ENCODE data around the gene CBL.
A peak's percentile ranks its signal among the peaks of the same experiment; 100 is the strongest.
"Not testable (repeated sequence)": the region's sequence is repeated elsewhere in the genome, so short reads cannot be mapped to it uniquely, and the experiment has no call there.

Gene CBL

DNA sequence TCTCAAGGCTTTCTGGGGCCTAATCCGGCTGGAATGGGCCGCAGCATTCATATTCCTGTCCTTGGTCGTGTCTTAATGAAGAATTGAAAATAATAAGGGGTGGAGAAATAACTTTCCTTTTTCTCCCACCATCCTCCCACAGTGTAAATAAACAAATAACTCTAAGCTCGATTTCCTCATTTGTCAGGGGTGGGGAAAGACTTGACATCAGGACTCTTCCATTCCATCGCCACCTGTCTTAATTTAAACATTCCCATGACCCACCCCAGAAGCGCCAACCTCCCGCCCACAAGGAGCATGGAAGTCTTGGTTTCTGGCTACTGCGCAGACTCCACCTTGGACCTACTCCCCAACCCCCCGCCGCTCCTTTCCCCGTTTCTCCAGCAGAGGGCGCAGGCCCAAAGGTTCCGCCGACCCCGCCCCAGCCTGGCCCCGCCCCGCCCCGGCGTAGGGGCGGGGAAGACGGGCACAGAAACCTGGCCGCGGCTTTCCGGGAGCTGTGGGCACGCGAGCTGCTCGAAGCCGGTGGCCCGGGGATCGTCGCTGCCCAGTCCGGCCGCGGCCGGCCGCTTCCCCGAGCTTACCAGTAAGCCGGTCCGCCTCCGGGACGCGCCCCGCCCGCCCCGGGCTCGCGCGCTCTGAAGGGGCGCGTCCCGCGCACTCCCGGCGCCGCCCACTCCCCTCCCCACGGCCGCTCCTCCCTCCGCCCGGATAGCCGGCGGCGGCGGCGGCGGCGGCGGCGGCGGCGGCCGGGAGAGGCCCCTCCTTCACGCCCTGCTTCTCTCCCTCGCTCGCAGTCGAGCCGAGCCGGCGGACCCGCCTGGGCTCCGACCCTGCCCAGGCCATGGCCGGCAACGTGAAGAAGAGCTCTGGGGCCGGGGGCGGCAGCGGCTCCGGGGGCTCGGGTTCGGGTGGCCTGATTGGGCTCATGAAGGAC lies at the start of gene CBL:
Gene CBL, plus strand, starts transcription at position 766 of the 937 bp plus-strand sequence. Its CDS starts 79 bp downstream, at position 845.
- peak; percentile 95 to 99 for DNase-seq (ENCODE audit: low read depth in 2 of 2)

DNA sequence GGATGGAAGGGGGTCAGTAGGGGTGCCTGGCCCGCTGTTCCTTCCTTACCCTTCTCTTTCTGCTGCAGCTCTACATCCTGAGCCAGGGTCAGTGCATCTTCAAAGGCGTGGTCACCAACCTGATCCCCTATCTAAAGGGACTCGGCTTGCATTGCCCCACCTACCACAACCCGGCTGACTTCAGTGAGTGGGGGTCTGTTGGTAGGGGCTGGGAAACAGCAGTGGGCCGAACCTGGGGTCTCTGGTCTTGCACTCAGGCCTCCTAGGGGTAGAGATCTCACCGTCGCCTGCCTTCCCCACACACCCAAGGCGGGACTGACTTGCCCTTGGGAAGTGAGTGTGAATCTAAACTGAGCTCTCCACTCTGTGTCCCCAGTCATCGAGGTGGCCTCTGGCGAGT lies 49.6 kb upstream of the CBL start:
- DNase-seq (ENCODE audit: low read depth in 2 of 2), result no peak

DNA sequence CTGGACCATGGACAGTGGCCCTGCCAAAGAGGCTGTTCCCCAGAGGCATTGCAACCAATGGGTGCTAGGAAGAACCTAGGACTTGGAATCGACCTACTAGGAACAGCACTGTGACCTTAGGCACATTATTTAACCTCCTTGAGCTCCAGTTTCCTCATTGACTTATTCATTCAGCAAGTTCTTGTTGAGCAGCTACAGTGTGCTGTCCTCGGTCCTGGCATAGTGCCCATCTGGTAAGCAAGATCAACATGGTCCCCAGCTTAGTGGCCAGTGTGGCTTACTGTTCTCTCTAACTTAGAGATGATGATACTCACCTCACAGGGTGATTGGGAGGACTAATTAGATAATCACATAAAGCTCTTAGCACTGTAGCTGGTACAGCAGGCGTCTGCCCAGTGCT lies 49.1 kb upstream of the CBL start:
- DNase-seq (ENCODE audit: low read depth in 2 of 2), result no peak

DNA sequence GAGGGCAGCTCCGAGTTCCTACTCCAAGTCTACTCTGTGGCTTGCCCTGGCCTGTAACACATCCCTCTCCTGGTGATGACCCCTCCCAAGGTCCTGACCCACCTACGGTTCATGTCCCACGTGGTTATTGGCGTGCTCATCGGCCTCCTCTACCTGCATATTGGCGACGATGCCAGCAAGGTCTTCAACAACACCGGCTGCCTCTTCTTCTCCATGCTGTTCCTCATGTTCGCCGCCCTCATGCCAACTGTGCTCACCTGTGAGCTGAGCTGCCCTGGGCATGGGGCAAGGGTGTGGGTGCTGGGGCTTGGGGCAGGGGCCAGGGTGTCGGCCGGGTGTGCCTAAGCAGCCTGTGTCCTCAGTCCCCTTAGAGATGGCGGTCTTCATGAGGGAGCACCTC lies 47.7 kb upstream of the CBL start:
- DNase-seq (ENCODE audit: low read depth in 2 of 2), result no peak

DNA sequence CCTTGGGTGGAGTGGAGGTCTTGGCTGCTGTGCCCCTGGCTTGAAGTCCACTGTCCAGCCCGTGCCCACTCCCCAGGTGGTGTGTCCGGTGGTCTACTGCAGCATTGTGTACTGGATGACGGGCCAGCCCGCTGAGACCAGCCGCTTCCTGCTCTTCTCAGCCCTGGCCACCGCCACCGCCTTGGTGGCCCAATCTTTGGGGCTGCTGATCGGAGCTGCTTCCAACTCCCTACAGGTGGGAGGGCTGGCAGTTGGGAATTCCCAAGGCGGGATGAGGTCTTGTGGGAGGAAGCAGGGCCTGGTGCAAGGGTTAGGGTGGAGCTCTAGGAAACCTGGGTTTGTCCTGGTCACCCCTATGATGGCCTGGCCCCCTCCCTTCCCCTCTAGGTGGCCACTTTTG lies 46.0 kb upstream of the CBL start:
- no peak for DNase-seq (ENCODE audit: low read depth in 2 of 2)

DNA sequence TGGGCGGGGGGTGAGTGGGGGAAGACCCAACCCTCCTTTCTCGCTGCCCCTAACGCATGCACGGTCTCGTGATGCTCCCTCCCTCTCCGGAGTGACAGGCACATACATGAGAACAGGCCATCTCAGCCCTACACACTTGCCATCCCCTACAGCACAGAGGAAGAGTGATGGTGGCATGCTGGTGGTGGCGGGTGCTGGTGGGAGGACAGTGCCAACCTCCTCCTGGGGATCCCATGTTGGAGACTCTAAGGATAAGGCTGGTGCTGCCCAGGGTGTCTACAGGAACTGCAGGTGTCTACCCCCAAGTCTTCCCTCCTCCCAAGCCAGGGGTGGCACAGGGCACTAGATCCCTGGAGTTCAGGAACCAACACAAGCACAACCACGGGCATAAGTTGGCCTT lies 44.3 kb upstream of the CBL start:
- DNase-seq (ENCODE audit: low read depth in 2 of 2), result no peak

DNA sequence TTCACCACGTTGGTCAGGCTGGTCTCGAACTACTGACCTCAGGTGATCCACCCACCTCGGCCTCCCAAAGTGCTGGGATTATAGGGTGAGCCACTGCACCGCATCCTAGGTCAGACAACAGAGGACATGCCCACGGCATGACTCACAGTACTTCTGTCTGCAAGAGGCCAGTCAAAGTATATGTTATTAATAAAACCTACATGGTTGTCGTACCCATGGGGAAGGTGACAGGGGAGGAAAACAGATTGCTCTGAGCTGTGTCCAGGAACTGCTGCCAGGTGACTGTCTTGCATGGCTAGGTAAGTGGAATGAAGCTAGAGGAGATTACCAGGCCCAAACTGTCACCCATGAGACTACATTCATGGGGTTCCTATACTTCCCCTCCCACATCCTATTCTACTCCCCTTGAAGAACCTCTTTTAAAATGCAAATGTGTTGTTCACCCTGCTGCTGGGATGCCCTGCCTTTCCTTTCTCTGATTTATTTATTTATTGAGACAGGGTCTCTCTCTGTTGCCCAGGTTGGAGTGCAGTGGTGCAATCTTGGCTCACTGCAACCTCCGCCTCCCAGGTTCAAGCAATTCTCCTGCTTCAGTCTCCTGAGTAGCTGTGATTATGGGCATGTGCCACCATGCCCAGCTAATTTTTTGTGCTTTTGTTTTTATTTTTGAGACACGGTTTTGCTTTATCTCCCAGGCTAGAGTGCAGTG lies 39.6 kb upstream of the CBL start:
- no peak for DNase-seq (ENCODE audit: low read depth in 2 of 2)

DNA sequence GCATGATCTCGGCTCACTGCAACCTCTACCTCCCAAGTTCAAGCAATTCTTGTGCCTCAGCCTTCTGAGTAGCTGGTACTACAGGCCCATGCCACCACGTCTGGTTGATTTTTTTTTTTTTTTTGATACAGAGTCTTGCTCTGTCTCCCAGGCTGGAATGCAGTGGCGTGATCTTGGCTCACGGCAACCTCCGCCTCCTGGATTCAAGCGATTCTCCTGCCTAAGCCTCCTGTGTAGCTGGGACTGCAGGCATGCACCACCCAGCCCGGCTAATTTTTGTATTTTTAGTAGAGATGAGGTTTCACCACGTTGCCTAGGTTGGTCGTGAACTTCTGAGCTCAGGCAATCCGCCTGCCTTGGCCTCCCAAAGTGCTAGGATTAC lies 39.1 kb upstream of the CBL start:
- not testable (repeated sequence) for DNase-seq (ENCODE audit: low read depth in 2 of 2)

DNA sequence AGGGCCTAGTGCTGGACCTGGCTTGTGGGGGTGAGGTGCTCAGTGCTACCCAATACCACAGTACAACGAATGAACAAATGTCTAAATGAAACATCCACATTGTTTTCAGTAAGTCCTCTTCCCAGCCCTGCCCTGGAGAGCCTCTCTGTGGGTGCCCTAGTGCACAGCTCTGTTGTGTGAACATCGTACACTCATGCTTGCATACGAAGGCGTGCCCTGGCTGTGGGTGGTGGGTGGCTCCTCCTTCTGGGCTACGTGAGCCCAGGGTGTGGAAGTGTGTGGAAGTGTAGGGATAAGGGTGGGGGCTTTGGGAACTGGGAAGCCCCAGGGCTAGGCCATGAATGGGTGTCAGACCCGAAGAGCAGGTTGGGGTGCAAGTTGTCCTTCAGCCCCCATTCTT lies 38.2 kb upstream of the CBL start:
- DNase-seq (ENCODE audit: low read depth in 2 of 2), result no peak

DNA sequence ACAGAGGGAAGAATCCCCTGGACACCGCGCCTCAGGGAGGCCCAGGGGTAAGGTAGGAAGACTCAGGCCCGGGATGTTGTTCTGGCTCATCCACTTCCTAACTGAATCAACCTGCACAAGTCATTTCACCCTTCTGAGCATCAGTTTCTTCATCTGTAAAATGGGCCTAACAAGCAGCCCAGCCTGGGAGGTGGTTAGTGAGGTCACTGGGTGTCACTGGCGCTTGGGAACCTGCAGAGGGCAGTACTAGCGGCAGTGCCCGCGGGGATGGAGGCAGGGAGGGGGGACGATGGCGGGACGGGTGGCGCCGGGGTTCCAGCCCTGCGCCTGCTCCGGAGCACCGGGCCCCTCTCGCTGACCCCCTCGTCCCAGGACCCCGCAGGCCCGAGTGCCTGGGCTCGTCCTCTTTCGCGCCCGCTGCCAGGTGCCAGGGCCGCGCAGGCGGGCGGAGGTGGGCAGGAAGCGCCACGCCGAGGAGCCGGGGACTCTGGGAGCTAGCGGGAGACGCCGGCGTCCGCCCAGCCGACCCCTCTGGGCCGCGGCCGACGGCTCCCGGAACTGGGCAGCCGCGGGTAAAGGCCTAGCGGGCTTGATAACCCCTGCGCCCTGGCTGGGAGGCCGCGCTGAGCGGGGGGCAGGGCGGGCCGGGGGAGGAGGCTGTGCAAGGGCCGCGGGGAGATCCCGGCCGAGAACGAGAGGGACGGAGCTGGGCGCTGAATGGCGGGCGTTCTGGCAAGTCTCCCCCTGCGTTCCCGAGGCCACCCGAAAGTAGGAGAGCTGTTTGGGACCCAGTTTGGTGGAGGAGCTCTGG lies 37.5 kb upstream of the CBL start, which contains the start of gene NLRX1:
Gene NLRX1, plus strand, starts transcription at position 255 of the 811 bp plus-strand sequence. CDS start 2,679 bp downstream, outside the sequence.
- peak; percentile 61 to 69 for DNase-seq (ENCODE audit: low read depth in 2 of 2)

DNA sequence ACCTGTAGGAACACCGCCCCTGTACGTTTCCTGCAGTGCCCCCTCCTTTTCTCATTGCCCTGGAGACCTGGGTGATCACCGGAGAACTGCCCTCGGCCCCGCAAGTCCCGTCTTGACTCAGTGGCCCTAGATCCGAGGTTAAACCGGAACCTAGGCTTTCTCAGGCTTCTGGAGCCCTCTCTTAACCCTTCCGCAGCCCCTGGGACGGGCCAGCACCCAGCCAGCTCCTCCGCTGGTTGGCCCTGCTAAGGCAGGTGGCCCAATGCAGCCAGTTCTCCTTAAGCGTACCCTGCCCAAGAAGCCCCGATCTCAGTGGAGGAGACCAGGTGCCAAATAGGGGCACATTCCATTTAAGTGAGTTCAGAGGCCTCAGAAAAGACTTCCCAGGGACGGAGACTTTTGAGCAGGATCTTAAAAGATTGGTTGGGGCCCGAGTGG lies 36.8 kb upstream of the CBL start:
- DNase-seq (ENCODE audit: low read depth in 2 of 2), result no peak

DNA sequence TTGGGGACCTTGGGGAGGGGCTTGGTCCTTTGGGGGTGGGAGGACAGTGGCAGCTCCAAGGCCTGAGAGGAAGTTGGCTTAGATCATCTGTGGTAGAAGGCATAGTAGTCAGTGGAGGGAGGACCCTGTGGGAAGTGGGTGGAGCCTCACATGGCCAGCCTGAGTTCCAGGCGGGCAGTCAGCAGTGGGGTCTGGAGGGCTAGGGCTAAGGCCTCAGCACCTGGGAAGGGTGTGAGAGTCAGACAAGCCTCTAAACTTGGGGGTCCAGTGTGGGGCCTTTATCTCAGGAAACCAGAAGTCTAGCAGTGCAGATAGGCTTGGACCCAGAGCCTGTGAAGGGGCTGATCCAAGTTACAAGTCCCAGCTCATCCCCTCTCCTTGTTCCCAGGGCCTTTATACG lies 33.6 kb upstream of the CBL start:
- DNase-seq (ENCODE audit: low read depth in 2 of 2), result no peak

DNA sequence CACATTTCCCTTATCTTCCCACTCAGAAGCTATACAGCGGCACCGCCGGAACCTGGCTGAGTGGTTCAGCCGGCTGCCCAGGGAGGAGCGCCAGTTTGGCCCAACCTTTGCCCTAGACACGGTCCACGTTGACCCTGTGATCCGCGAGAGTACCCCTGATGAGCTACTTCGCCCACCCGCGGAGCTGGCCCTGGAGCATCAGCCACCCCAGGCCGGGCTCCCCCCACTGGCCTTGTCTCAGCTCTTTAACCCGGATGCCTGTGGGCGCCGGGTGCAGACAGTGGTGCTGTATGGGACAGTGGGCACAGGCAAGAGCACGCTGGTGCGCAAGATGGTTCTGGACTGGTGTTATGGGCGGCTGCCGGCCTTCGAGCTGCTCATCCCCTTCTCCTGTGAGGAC lies 32.7 kb upstream of the CBL start:
- DNase-seq (ENCODE audit: low read depth in 2 of 2), result no peak

DNA sequence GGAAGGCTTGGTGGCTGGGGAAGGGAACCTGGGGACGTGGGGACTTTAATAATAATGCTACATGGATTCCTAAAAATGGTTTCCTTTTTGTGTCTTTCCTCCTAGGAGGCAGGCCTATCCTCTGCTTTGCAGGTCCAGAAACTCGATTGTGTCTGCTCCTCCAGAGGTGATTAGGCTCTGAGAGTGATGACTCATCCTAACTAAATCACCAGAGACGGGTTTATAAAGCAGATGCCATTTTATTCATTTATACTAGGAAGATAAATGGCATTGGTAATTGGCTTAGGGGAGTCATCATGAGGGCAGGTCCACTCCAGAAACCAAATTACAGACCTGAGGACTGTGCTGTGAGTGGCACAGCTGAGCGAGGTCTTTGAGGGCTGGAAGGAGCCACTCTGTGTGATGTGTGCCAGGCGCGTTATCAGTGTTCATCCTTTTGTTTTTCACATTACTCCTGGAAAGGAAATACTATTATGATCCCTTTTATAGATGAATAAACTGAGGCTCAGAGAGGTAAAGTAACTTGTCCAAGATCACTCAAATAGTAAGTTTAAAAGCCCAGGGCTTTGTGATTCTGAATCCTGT lies 30.6 kb upstream of the CBL start:
- no peak for DNase-seq (ENCODE audit: low read depth in 2 of 2)

DNA sequence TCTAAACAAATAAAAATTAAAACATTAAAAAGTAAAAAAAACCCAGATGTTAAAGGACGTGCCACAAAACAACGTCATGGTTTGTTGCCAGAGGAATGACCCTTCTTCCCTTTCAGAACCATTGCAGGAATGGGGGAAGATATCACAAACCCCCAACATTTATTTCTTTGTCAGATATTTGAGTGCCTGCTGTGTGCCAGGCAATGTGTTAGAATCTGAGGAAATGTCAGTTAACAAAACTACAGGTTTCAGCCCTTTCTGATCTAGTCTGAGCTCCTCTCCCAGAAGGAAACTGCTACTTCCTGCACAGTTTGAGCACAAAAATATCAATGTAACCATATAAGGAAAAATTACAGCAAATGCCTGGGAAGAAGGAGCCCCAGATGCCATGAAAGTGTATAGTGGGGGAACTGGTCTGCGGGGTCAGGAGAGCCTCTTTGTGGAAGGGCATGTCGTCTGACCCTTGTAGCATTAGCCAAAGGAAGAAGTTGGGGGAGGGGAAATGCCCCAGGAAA lies 27.9 kb upstream of the CBL start:
- DNase-seq (ENCODE audit: low read depth in 2 of 2), result no peak

DNA sequence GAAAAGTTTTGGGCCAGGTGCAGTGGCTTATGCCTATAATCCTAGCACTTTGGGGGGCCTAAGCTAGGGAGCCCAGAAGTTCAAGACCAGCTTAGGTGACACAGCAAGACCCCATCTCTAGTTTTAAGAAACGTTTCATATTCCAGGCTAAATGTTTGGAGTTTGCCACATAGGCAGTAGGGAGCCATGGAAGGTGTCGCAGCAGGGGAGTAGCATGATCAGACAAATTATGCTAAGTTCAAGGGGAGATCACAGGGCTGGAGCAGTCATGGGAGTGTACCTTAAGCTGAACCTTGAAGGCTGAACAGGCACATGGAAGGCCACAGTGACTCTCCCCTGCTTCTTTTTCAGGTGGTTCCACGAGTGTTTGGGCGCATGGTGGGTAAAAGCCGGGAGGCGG lies 26.8 kb upstream of the CBL start:
- DNase-seq (ENCODE audit: low read depth in 2 of 2), result no peak

DNA sequence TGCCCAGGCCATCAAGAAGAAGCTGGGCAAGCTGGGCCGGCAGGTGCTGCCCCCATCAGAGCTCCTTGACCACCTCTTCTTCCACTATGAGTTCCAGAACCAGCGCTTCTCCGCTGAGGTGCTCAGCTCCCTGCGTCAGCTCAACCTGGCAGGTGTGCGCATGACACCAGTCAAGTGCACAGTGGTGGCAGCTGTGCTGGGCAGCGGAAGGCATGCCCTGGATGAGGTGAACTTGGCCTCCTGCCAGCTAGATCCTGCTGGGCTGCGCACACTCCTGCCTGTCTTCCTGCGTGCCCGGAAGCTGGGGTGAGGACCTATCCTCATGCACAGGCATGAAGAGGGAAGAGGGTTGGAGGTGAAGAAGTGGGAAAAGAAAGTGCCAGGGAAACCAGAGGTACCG lies 26.2 kb upstream of the CBL start:
- no peak for DNase-seq (ENCODE audit: low read depth in 2 of 2)

DNA sequence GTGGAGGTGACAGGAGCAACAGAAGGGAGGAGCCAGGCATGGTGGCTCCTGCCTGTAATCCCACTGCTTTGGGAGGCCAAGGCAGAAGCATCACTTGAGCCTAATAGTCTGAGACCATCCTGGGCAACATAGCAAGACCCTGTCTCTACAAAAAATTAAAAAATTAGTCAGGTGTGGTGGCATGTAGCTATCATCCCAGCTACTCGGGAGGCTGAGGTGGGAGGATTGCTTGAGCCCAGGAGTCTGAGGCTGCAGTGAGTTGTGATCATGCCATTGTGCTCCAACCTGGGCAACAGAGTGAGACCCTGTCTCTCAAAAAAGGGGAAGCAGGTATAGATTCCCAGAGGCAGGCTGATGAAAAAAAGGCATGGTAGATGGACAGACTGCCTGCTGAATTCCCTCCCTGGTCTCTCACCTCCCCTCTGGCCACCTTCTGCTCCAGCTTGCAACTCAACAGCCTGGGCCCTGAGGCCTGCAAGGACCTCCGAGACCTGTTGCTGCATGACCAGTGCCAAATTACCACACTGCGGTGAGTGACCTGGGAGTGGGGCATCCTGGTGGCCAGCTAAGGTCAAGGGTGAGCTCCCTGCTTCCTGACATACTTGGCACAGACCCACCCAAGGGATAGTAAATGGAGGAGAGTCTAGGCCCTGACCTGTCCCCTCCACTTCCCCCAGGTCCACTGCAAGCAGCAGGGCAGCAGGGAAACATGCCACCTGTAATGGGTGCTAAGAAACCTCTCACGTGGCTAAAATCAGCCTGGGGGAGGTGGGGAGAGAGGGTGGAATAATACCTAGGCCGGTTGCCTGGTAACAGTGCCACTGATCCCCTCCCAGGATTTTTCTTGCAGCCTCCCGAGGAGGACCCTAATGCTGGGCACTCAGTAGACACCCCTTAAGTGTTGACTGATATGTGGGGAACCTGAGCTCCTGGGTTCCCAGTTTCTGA lies 25.1 kb upstream of the CBL start:
- no peak for DNase-seq (ENCODE audit: low read depth in 2 of 2)

DNA sequence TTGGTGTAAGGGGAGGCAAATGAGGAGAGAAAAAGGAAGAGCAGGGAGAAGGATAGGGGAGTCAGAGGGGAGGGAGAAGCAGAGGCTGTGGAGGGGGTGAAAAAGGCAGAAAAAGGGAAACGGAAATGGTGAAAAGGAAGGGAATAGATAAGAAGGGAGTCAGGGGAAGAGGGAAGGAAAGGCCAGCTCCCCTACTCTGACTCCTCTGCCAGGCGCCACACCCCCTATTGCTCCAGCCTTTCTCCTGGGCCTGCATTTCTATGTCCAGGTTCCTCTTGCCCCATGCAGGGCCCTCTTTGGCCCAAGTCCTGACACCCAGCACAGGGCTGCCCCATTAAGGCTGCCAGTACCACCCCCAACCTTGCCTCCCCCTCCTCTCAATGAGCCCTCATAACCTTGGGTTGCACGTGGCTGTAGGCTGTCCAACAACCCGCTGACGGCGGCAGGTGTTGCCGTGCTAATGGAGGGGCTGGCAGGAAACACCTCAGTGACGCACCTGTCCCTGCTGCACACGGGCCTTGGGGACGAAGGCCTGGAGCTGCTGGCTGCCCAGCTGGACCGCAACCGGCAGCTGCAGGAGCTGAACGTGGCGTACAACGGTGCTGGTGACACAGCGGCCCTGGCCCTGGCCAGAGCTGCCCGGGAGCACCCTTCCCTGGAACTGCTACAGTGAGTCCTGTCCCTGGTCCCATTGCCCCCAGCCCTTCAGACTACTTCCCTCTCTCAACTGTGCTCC lies 24.3 kb upstream of the CBL start:
- DNase-seq (ENCODE audit: low read depth in 2 of 2), result no peak

DNA sequence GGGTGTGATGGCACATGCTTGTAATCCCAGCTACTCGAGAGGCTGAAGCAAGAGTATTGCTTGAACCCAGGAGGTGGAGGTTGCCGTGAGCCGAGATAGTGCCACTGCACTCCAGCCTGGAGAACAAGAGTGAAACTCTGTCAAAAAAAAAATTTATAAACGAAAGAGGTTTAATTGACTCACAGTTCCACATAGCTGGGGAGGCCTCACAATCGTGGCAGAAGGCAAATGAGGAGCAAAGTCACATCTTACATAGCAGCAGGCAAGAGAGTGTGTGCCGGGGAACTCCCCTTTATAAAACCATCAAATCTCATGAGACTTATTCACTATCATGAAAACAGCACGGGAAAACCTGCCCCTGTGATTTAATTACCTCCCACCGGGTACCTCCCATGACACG lies 21.7 kb upstream of the CBL start:
- not testable (repeated sequence) for DNase-seq (ENCODE audit: low read depth in 2 of 2)

Measured in stimulated activated CD4-positive, alpha-beta T cell treated with anti-CD3 and anti-CD28 coated beads, Interleukin-1b, Interleukin-23, amount 100 ng/mL, for 1 hour (primary cell).